ENCODE results near the gene LRRC8A. TPM values are rescaled to one million over a fixed set of nuclear protein-coding genes. Genes with fewer than 3 reads are reported as not detected.

The LRRC8A gene
- total and polyA plus RNA-seq, 2 of the 8 experiments (the other 6 are each of a cell fraction or from before 2014, with no cell fraction given): 103 to 111 TPM

GRCh38 chr9:128870128-128870940 is 11.6 kb upstream of the LRRC8A start:
- Histone ChIP-seq H3K79me1 (ENCODE audit: low read depth, low read length) (peaks cover 4% of the 10 kb centered on the region; the same call in 1 of the 2 replicates), H3K23me2 (ENCODE audit: low read depth, low read length) (no peaks in the 10 kb centered on the region), H2AFZ (ENCODE audit: low read length) (no peak overlapping the region), H3K27me3 (replicated peaks in 1 of 4; ENCODE audit: control insufficient read depth in 3 of 4, extremely low read depth in 1 of 4, insufficient read depth in 3 of 4, low read length in 3 of 4) (no peaks in the 10 kb centered on the region), H3K27ac (ENCODE audit: low read depth, low read length) (no peak overlapping the region), H4K5ac (ENCODE audit: insufficient read length, low read depth, low read length) (no peak overlapping the region), H3K9ac (replicated peaks in 1 of 4; ENCODE audit: extremely low read depth in 1 of 4, low read depth in 3 of 4, low read length in 3 of 4) (no peak overlapping the region), H3K36me3 (ENCODE audit: control insufficient read depth in 2 of 4, insufficient read depth in 4 of 4, low read length in 3 of 4) (peaks cover 0 to 3% (median 0%) of the 10 kb centered on the region in 4 experiments; a peak in 1 of 8 replicates), H4K20me1 (replicated peaks in 1 of 2; ENCODE audit: control insufficient read depth in 1 of 2, insufficient read depth in 2 of 2, low read length in 2 of 2) (no peaks in the 10 kb centered on the region), H3K9me3 (ENCODE audit: insufficient read depth in 2 of 2, low read depth in 1 of 2, low read length in 1 of 2) (no peaks in the 10 kb centered on the region), H3K4me3 (ENCODE audit: extremely low read depth in 1 of 4, insufficient read depth in 2 of 4, low read depth in 3 of 4, low read length in 4 of 4) (no peak overlapping the region), H2BK12ac (ENCODE audit: low read depth, low read length) (no peak overlapping the region), H4K91ac (replicated peaks; ENCODE audit: insufficient read length, low read length) (no peak overlapping the region), H3K14ac (ENCODE audit: insufficient read length) (no peak overlapping the region), H3K23ac (ENCODE audit: insufficient read length) (no peak overlapping the region), H3K18ac (ENCODE audit: extremely low read depth, low read length) (no peak overlapping the region), H3K4me2 (ENCODE audit: insufficient read depth in 1 of 2, low read depth in 2 of 2, low read length in 2 of 2) (no peak overlapping the region), H3K4ac (replicated peaks; ENCODE audit: insufficient read length, low read depth, low read length) (no peak overlapping the region), H3K56ac (replicated peaks; ENCODE audit: insufficient read length, low read depth, low read length) (no peak overlapping the region), H2AK5ac (ENCODE audit: low read depth, low read length) (no peak overlapping the region), H3K79me2 (ENCODE audit: control insufficient read depth in 1 of 2, insufficient read depth in 2 of 2, low read length in 2 of 2) (peaks cover 0 to 10% of the 10 kb centered on the region in 2 experiments; a peak in 2 of 4 replicates), H3K4me1 (replicated peaks in 1 of 4; ENCODE audit: control insufficient read depth in 3 of 4, insufficient read depth in 4 of 4, low read length in 3 of 4) (no peaks in the 10 kb centered on the region), H2BK5ac (ENCODE audit: low read depth, low read length) (no peak overlapping the region), H4K8ac (ENCODE audit: extremely low read depth, insufficient read depth, low read length) (no peak overlapping the region), H2BK20ac (ENCODE audit: low read length) (no peak overlapping the region), H2BK15ac (ENCODE audit: low read length) (no peak overlapping the region), H2BK120ac (replicated peaks; ENCODE audit: low read depth, low read length) (no peak overlapping the region)
- POLR2A ChIA-PET (ENCODE audit: partially characterized antibody): interaction anchor here (0.7 to 0.8 kb wide), 2 partner anchors 18 to 129 kb away, joined by 3 to 8 read pairs; no protein-coding TSS in a partner anchor
- 95% methylated on average over 7 of the region's 7 CpGs; no CpG with 5 or more reads in 1 of the 2 experiments for WGBS, 2 experiments (ENCODE audit: extremely low coverage in 1 of 2, insufficient coverage in 1 of 2, insufficient read length in 1 of 2, insufficient replicate concordance in 2 of 2, low coverage in 1 of 2, low lambda C conversion rate in 2 of 2, missing lambda C conversion rate in 1 of 2)
- CTCF ChIA-PET (ENCODE audit: partially characterized antibody): interaction anchor here (0.6 to 12.6 kb wide), 6 partner anchors 8 to 137 kb away, joined by 3 to 133 read pairs (median 4); partner anchors contain the start of gene KYAT1
- no peak for DNase-seq (ENCODE audit: low read depth in 1 of 2, low spot score in 2 of 2)
- no peak for FAIRE-seq
- TF ChIP-seq GTF2F1 (IDR thresholded peaks at IDR 0.05; ENCODE audit: borderline replicate concordance, low read depth, low read length): no peak
- no peak for TF ChIP-seq POLR2AphosphoS5 (IDR thresholded peaks at IDR 0.05; ENCODE audit: low read depth, low read length)
- no peak for TF ChIP-seq BRCA1 (IDR thresholded peaks at IDR 0.05; ENCODE audit: low read depth, low read length)
- TF ChIP-seq SUZ12 (IDR thresholded peaks at IDR 0.05; ENCODE audit: low read length): no peak
- TF ChIP-seq RXRA (IDR thresholded peaks at IDR 0.05; ENCODE audit: insufficient read depth, low read depth, low read length): no peak
- TF ChIP-seq CHD1 (IDR thresholded peaks at IDR 0.05; ENCODE audit: low read depth, low read length): no peak
- TF ChIP-seq JUN (IDR thresholded peaks at IDR 0.05; ENCODE audit: low read depth, low read length): no peak
- no peak for TF ChIP-seq HDAC6 (IDR thresholded peaks at IDR 0.05; ENCODE audit: low read depth, low read length)
- no peak for TF ChIP-seq POU5F1 (IDR thresholded peaks at IDR 0.05; ENCODE audit: low read depth, low read length)
- no peak for TF ChIP-seq HDAC2 (IDR thresholded peaks at IDR 0.05; ENCODE audit: borderline replicate concordance in 1 of 2, low read depth in 2 of 2, low read length in 2 of 2)
- no peak for TF ChIP-seq EGR1 (IDR thresholded peaks at IDR 0.05; ENCODE audit: borderline replicate concordance, low read depth, low read length)
- TF ChIP-seq TEAD4 (IDR thresholded peaks at IDR 0.05; ENCODE audit: low read depth, low read length): no peak
- no peak for TF ChIP-seq BACH1 (IDR thresholded peaks at IDR 0.05; ENCODE audit: low read length)
